Adrenal gland (tissue), 5 donors: Measurements from ENCODE around the gene RAD9A.

Source experiments
- POLR2A ChIP-seq, 2 donors: fragments of 450-650 bp; IDR thresholded peaks; one replicate each; pipeline ENCODE4 v1.6.1; 2017; ENCODE audit warnings: antibody characterized with exemption in 2 of 2, mild to moderate bottlenecking in 2 of 2, moderate library complexity in 1 of 2
- TF ChIP-seq, protein P1 (sequence below), 6 experiments: fragments of 450-650 bp in 4 of 6; fragments of 200-600 bp in 2 of 6; sonication (generic) in 1 of 6; IDR thresholded peaks; 1 replicate in 5 of 6; 2 replicates in 1 of 6; pipeline versions ENCODE4 v1.5.1 to v1.8.0; 2016 to 2021; ENCODE audit warnings: antibody characterized with exemption in 6 of 6, mild to moderate bottlenecking in 2 of 6, moderate library complexity in 1 of 6
- donor health status: DM: no; HTN: no; CAD: no.

GRCh38 chr11:67413266-67413849 is 21.6 kb downstream of the RAD9A start:
- TF ChIP-seq, protein P1, sequence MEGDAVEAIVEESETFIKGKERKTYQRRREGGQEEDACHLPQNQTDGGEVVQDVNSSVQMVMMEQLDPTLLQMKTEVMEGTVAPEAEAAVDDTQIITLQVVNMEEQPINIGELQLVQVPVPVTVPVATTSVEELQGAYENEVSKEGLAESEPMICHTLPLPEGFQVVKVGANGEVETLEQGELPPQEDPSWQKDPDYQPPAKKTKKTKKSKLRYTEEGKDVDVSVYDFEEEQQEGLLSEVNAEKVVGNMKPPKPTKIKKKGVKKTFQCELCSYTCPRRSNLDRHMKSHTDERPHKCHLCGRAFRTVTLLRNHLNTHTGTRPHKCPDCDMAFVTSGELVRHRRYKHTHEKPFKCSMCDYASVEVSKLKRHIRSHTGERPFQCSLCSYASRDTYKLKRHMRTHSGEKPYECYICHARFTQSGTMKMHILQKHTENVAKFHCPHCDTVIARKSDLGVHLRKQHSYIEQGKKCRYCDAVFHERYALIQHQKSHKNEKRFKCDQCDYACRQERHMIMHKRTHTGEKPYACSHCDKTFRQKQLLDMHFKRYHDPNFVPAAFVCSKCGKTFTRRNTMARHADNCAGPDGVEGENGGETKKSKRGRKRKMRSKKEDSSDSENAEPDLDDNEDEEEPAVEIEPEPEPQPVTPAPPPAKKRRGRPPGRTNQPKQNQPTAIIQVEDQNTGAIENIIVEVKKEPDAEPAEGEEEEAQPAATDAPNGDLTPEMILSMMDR (IDR thresholded peaks at IDR 0.05): no peak
- no peak for TF ChIP-seq POLR2A (IDR thresholded peaks at IDR 0.05)
